SJCRH30 (cell line): ENCODE data around the gene LYST. TPM values are rescaled to one million over a fixed set of nuclear protein-coding genes. Genes with fewer than 3 reads are reported as not detected.
A peak's percentile ranks its signal among the peaks of the same experiment; 100 is the strongest.

Source experiments
- DNase-seq, 2 experiments: peaks; one replicate each; pipeline ENCODE4 v3.0.0-alpha.2; 2015 to 2020
- H3K27ac ChIP-seq: fragments of 250-450 bp; sonication (Bioruptor Pico); 2 replicates; pipeline ENCODE4 v1.5.1; 2020; ENCODE audit warnings: mild to moderate bottlenecking, moderate library complexity
- H3K27me3 ChIP-seq: fragments of 250-450 bp; sonication (Bioruptor Pico); 2 replicates; pipeline ENCODE4 v1.5.1; 2020; ENCODE audit warnings: mild to moderate bottlenecking, moderate library complexity
- H3K36me3 ChIP-seq: fragments of 250-450 bp; sonication (Bioruptor Pico); 2 replicates; pipeline ENCODE4 v1.5.1; 2020; ENCODE audit warnings: mild to moderate bottlenecking, moderate library complexity
- H3K4me1 ChIP-seq: fragments of 250-450 bp; sonication (Bioruptor Pico); 2 replicates; pipeline ENCODE4 v1.5.1; 2020; ENCODE audit warnings: mild to moderate bottlenecking, moderate library complexity
- H3K4me3 ChIP-seq: fragments of 250-450 bp; sonication (Bioruptor Pico); 2 replicates; pipeline ENCODE4 v1.5.1; 2020; ENCODE audit warnings: mild to moderate bottlenecking, moderate library complexity
- H3K9me3 ChIP-seq: fragments of 250-450 bp; sonication (Bioruptor Pico); replicated peaks from 2 replicates; pipeline ENCODE4 v1.5.1; 2020; ENCODE audit warnings: mild to moderate bottlenecking, moderate library complexity
- total RNA-seq: library from RNA; depleted of rRNA; stranded (reverse); fragments of >200 nt; shearing (Covaris generic); gene quantifications from 2 replicates; pipeline ENCODE4 v1.2.3, GENCODE V29; 2014

The LYST gene
- total RNA-seq, 1 experiment from 2014 or later = 2.3 TPM

DNA sequence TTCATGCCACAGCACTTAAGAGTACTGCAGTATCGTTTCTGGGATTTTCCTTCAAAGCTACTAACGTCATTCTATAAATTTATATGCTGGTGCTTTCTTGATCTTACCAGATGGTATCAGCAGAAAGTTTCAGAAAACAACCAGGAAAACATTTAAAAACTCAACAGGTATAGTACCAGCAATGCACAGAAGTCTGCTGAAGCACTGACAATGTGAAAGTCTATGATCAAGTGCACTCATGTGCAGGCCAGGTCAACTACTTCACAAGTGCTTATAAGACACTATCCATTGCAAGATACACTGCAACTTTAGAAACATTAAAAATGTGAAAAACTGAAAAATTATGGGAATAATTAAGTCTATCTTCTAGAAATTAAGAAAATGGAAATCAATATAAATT, 34.7 kb downstream of the LYST start:
- Histone ChIP-seq H3K36me3 (no peaks in the 10 kb centered on the region), H3K4me3 (no peak overlapping the region), H3K4me1 (no peaks in the 10 kb centered on the region), H3K27me3 (no peaks in the 10 kb centered on the region), H3K27ac (no peak overlapping the region), H3K9me3 (no peaks in the 10 kb centered on the region)
- no peak for DNase-seq

DNA sequence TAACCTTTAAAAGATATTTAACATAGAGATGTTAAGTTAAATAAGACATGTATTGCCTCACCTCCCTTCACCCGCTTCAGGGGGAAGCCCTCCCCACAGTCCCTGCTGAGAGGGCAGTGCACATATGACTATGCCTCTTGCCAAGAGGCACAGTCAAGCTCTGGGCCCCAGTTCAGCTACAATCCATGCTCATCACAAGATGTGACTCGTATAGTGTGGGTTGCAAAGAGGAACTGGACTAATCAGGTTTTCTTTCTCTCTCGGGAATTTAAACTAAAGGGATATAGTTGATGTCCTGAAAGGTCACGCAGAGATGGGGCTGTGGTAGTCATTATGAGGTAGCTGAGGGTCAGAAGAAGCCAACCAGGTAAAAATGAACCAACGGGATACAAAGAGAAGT, 35.6 kb downstream of the LYST start:
- no peaks in the 10 kb centered on the region for H3K27me3 ChIP-seq
- H3K27ac ChIP-seq = no peak overlapping the region
- H3K9me3 ChIP-seq = no peaks in the 10 kb centered on the region
- H3K36me3 ChIP-seq = no peaks in the 10 kb centered on the region
- H3K4me1 ChIP-seq = no peaks in the 10 kb centered on the region
- no peak overlapping the region for H3K4me3 ChIP-seq
- DNase-seq = no peak

DNA sequence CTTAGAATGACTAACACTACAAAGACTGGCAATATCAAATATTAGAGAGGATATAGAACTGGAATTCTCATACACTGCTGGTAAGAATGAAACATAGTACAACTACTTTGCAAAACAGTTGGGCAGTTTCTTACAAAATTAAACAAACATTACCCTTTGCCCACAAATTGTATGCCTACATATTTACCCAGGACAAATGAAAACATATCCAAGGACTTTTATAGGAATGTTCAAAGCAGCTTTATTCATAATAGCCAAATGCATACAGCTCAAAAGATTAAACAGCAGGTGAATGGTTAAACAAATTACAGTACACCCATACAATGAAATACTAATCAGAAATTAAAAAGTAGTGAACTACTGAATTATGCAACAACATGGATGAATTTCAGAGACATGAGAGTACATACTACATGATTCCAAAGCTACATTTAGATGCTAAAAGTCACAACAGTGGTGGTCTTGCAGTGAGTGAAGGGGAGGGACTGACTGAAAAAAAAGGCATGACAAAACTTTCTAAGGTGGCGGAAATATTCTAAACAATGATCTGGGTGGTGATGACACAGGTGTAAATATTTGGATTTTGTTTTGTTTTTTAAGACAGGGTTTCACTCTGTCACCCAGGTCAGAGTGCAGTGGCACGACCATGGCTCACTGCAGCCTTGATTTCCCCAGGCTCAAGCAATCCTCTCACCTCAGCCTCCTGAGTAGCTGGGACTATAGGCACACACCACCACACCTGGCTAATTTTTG, 40.4 kb downstream of the LYST start:
- no peak overlapping the region for H3K27ac ChIP-seq
- H3K4me1 ChIP-seq = no peaks in the 10 kb centered on the region
- H3K4me3 ChIP-seq = no peak overlapping the region
- H3K36me3 ChIP-seq = no peaks in the 10 kb centered on the region
- DNase-seq = no peak
- H3K9me3 ChIP-seq = no peaks in the 10 kb centered on the region
- H3K27me3 ChIP-seq = no peaks in the 10 kb centered on the region

DNA sequence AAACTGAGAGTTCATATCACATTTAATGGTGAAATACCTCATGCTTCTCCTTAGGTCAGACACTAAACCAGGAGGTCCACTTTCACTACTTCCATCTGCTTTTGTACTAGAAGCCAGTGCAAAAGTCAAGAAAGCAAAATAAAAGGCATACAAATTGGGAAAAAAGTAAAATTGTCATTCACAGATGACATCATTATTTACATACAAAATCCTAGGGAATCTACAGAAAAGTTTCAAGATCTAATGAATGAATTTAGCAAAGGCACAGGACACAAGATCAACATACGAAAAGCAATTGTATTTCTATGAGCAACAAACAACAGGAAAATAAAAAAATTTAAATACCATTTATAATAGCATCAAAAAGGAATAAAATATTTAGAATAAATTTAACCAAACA, 41.5 kb downstream of the LYST start:
- Histone ChIP-seq H3K27me3 (no peaks in the 10 kb centered on the region), H3K9me3 (no peaks in the 10 kb centered on the region), H3K36me3 (no peaks in the 10 kb centered on the region), H3K27ac (no peak overlapping the region), H3K4me1 (no peaks in the 10 kb centered on the region), H3K4me3 (no peak overlapping the region)
- no peak for DNase-seq

DNA sequence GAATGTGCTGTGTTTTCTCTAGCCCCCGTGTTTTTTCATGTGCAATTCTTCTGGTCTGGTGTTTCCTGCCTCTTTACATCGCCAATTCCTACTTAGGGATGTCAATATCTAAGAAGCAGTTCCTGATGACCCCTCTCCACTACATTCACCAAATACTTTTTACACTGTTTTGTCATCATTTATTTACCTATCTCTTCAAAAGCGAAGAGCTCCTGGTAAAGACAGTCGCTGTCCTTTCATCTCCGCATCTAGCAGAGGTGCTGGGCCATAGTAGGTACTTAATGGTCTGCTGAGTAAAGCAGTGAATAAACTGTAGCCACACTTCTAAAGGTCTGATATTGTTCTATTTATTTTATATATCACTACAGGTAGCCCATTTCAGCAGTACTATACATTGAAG, 43.0 kb downstream of the LYST start:
- no peaks in the 10 kb centered on the region for H3K9me3 ChIP-seq
- no peak for DNase-seq
- H3K4me1 ChIP-seq = no peaks in the 10 kb centered on the region
- H3K27ac ChIP-seq = no peak overlapping the region
- no peaks in the 10 kb centered on the region for H3K27me3 ChIP-seq
- H3K36me3 ChIP-seq = no peaks in the 10 kb centered on the region
- no peak overlapping the region for H3K4me3 ChIP-seq

DNA sequence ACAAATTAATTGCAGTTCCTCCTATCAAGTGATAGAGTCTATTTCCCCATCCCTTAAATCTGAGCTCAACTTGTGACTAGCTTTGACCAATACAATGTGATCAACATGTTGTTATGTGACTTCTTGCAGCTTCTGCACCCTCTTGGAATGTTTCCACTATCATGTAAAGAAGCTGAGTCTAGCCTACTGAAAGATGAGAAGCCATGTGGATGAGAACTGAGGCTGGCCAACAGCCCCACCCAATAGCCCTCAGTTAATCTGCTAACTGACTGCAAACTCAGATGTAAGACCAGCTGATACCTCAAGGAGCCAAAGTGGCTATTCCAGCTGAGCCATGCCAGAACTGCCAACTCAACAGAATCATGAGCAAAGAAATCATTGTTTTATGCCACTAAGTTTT, 44.0 kb downstream of the LYST start:
- Histone ChIP-seq H3K9me3 (no peaks in the 10 kb centered on the region), H3K36me3 (no peaks in the 10 kb centered on the region), H3K27ac (no peak overlapping the region), H3K4me3 (no peak overlapping the region), H3K4me1 (no peaks in the 10 kb centered on the region), H3K27me3 (no peaks in the 10 kb centered on the region)
- DNase-seq = no peak

DNA sequence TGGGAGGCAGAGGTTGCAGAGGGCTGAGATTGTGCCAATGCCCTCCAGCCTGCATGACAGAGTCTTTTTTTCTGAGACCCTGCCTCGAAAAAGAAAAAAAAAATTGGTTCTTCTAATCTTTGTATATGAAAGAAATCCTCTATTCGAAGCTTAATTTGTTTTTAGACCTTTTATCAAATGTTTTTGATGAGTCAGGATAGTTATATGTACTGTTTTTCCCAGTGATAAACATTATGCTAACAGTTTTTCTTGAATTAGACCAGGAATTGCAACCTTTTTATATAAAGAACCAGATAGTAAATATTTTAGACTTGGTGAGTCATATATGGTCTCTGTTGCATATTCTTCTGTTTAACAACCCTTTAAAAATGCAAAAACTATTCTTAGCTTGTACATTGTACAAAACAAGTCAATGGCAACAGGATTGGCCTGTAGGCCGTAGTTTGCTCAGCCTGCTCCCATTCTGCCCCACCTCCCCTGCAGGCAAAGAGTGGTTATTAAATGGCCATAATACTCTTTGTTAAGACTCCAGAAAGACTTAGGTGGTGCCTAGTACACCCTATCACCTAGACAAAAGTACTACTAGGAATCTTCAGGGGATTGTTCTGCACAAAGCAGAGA, 45.2 kb downstream of the LYST start:
- DNase-seq = no peak

DNA sequence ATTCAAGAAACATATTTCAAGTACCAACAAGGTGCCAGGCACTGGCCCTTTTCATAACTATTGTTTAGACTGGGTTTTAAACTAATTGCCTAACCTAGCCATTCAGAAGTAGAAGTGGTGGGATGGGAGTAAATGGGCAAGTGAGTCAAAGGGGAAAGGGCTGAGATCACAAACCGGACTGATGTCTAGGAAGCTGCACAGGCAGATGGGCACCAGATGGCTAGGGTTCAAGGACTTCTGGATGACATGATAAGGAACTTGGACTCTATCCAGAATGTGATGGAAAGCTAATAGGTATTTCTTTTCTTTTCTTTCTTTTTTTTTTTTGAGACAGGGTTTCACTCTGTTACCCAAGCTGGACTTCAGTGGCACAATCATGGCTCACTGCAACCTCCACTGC, 46.6 kb downstream of the LYST start:
- no peaks in the 10 kb centered on the region for H3K4me1 ChIP-seq
- no peaks in the 10 kb centered on the region for H3K9me3 ChIP-seq
- no peaks in the 10 kb centered on the region for H3K27me3 ChIP-seq
- H3K36me3 ChIP-seq = no peaks in the 10 kb centered on the region
- DNase-seq = no peak
- no peak overlapping the region for H3K4me3 ChIP-seq
- H3K27ac ChIP-seq = no peak overlapping the region

More for the DNA sequence above, 45.2 kb downstream of the LYST start:
- no peaks in the 10 kb centered on the region for H3K36me3 ChIP-seq
- H3K27ac ChIP-seq = no peak overlapping the region
- no peaks in the 10 kb centered on the region for H3K27me3 ChIP-seq
- no peaks in the 10 kb centered on the region for H3K9me3 ChIP-seq
- H3K4me3 ChIP-seq = no peak overlapping the region
- H3K4me1 ChIP-seq = no peaks in the 10 kb centered on the region

DNA sequence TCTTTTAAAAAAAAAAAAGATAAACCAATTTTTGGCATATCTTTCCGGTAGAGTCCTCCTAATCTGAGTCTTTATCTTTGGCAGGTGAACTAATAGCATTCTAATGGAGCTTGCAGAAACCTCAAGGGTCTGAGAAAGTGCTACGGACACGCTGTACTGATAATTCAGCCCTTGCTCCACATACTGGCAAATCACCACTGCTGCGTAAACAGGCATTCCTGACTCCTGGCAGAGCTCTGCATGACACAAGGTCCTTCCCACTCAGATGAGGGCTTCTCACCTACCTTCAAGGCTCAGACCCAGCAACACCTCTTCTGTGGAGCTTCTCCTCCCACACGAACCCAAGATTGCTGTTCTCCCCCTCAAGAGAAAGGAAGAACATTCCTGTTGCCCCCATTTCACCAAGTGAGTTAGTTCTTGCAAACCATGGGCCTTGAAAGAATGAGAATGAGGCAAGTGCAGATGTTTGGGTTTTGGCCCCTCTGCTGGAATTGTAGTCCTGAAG, 48.0 kb downstream of the LYST start:
- no peak overlapping the region for H3K4me3 ChIP-seq
- H3K9me3 ChIP-seq = no peaks in the 10 kb centered on the region
- no peak overlapping the region for H3K27ac ChIP-seq
- H3K36me3 ChIP-seq = no peaks in the 10 kb centered on the region
- no peaks in the 10 kb centered on the region for H3K4me1 ChIP-seq
- DNase-seq = no peak
- no peaks in the 10 kb centered on the region for H3K27me3 ChIP-seq

DNA sequence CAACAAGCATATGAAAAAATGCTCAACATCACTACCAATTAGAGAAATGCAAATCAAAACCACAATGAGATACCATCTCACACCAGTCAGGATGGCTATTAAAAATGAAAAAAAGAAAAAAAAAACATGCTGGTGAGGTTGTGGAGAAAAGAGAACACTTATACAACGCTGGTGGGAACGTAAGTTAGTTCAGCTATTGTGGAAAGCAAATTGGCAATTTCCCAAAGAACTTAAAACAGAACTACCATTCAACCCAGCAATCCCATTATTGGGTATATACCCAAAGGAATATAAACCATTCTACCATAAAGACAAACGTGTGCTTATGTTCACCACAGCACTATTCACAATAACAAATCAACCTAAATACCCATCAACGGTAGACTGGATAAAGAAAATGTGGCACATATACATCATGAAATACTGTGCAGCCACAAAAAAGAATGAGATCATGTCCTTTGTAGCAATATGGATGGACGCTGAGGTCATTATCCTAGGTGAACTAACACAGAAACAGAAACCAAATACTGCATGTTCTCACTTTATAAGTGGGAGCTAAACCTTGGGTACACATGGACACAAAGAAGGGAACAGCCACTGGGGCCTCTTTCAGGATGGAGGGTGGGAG, 49.5 kb downstream of the LYST start:
- no peaks in the 10 kb centered on the region for H3K27me3 ChIP-seq
- H3K9me3 ChIP-seq = no peaks in the 10 kb centered on the region
- H3K36me3 ChIP-seq = no peaks in the 10 kb centered on the region
- no peaks in the 10 kb centered on the region for H3K4me1 ChIP-seq
- H3K4me3 ChIP-seq = no peak overlapping the region
- DNase-seq = no peak
- no peak overlapping the region for H3K27ac ChIP-seq

DNA sequence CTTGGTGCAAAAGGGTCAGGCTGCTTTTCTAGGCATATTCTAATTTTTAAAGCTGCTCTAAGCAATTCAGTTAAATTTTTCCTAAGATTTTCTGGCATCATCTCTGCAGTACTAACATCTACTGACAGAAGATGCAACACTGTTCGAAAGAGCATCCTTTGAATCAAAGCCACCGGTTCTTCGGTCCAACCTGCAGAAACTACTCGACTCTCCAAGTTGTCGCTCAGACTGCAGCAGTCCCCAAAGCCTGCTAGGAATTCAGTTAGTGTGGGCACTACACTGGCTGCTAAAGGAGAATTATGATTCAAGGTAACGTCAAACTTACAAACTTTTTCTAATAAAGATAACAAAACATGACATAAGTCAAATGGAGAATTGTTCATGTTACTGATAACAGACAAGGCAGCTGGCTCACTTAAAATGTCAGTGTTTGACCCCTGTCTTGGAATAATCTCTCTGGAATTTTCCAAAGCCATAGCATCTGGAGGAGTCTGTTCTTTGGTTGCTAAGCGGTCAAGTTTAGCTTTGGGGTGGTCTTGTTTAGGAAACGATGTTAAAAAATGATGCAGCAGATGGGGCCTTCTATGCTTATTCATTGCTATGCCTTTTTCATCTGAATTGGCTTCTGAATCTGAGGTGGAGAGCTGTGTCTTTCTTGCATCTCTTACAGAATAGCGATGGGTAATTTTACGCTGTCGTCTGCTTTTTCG, 56.9 kb downstream of the LYST start:
- no peaks in the 10 kb centered on the region for H3K9me3 ChIP-seq
- H3K27ac ChIP-seq = no peak overlapping the region
- no peaks in the 10 kb centered on the region for H3K27me3 ChIP-seq
- H3K4me1 ChIP-seq = peaks cover 10% of the 10 kb centered on the region; the same call in 1 of the 2 replicates
- peak; percentile 11 to 45 for DNase-seq
- H3K4me3 ChIP-seq = no peak overlapping the region
- H3K36me3 ChIP-seq = no peaks in the 10 kb centered on the region

DNA sequence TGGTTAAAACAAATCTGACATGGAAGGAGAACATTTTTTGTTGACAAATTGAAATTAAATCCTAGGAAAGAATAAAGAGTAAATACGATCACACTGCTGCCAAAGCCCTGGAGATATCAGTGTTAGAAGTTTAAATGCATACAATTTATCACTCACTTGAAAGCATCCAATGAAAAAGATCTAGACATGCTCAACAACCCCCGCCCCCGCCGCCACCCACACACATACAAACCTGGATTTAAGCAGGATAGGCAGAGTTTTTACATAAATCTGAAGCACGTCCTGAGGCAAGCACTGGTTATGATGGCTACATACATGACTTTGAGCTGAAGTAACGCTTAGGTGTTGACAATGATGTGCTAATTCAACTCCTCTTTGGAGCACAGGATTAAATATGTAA, 58.5 kb downstream of the LYST start:
- Histone ChIP-seq H3K9me3 (no peaks in the 10 kb centered on the region), H3K4me3 (no peak overlapping the region), H3K27ac (no peak overlapping the region), H3K4me1 (peaks cover 10% of the 10 kb centered on the region; the same call in 1 of the 2 replicates), H3K36me3 (no peaks in the 10 kb centered on the region), H3K27me3 (no peaks in the 10 kb centered on the region)
- no peak for DNase-seq

DNA sequence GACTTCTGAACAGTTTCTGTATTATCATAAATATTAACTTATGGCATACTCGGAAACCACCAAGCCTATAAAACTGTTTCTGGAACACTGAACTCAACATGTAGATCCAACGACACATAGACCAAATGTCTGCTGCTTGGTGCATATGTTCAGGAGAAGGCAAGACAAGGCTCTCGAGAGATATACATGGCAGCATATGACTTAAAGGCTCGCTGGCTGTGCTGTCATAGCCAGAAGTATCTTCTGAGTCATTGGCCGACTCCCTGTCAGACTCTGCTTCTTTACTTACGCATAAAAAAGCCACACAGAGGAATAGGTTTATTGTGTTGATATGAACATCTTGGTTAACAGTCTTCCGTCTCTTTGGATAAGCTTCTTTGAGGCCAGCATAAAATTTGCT, 60.6 kb downstream of the LYST start:
- H3K9me3 ChIP-seq = no peaks in the 10 kb centered on the region
- H3K36me3 ChIP-seq = no peaks in the 10 kb centered on the region
- H3K27me3 ChIP-seq = no peaks in the 10 kb centered on the region
- peaks cover 10% of the 10 kb centered on the region; the same call in 1 of the 2 replicates for H3K4me1 ChIP-seq
- no peak overlapping the region for H3K27ac ChIP-seq
- no peak overlapping the region for H3K4me3 ChIP-seq
- DNase-seq = no peak

DNA sequence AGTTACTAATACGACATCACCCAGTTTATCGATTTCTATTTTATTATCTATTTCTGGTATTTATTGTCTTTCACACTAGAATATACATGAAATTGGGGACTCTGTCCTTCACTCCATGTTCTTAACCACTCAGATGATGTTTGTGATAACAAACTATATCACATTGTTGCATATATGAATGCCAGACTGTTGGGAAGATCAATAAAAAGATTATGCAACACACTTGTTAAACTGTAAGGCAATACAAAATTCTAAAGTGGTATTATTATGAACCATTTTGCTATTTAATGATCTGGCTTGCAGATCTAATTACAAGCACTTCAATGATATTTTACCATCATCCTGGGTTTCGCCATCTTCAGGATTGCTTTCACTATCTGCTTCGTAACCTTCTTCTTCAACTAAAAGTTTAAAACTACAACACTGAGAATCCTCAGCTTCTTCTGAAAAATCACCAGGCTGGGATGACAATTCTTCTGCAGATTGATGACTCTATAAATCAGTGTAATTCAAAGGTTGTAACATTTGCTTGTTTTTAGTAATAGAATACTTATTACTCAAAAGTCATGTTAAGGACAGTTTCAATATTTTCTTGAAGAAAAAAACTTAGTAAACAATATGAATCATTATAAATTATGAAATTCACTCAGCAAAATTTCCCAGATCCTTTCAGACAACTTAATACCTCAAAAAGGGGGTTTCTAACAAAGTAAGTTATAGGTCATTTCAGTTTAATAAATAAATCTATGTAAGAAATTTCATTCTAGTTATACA, 63.9 kb downstream of the LYST start:
- no peaks in the 10 kb centered on the region for H3K4me1 ChIP-seq
- H3K27ac ChIP-seq = no peak overlapping the region
- H3K9me3 ChIP-seq = no peaks in the 10 kb centered on the region
- no peak for DNase-seq
- H3K27me3 ChIP-seq = no peaks in the 10 kb centered on the region
- no peak overlapping the region for H3K4me3 ChIP-seq
- H3K36me3 ChIP-seq = no peaks in the 10 kb centered on the region
